HepG2 (cell line): ENCODE results near the gene IL16. TPM values are rescaled to one million over a fixed set of nuclear protein-coding genes. Genes with fewer than 3 reads are reported as not detected.

ENCODE experiments used
- ATAC-seq: fragments of 200-7000 bp; cut with Tn5 transposase; 3 replicates; pipeline ENCODE4 v1.9.1; 2020; ENCODE audit warnings: mild to moderate bottlenecking, moderate library complexity
- BruUV-seq: library from RNA; stranded (reverse); fragments of 400-500 nt; replicated peaks from 2 replicates; lab custom pipeline; 2021; lab: Mats Ljungman, UMichigan
- CTCF ChIA-PET: fragments of 300-600 bp; formaldehyde crosslinking; extraction: SDS; loops from one replicate; lab custom pipeline; 2021; ENCODE audit warnings: low total read pairs, inconsistent platforms, low intra/inter-chr PET ratio; lab: Yijun Ruan, JAX
- POLR2A ChIA-PET: fragments of 350-600 bp; sonication (Branson Sonifier 250); formaldehyde crosslinking; loops from one replicate; lab custom pipeline; 2020; ENCODE audit warnings: antibody characterized with exemption, inconsistent platforms; lab: Yijun Ruan, JAX
- DNase-seq: peaks from one replicate; pipeline ENCODE4 v3.0.0-alpha.2; 2015; ENCODE audit warnings: low spot score
- FAIRE-seq: peaks from 3 replicates; lab custom pipeline; 2011; peaks lifted over from hg19 to GRCh38; lab: Jason Lieb, UNC
- H2AFZ ChIP-seq: one replicate; pipeline ENCODE4 v1.6.1; 2011; ENCODE audit warnings: low read length, inconsistent platforms
- H3K27ac ChIP-seq: fragments of 300-600 bp; 3 replicates; pipeline ENCODE4 v1.8.0; 2011; ENCODE audit warnings: mixed run types, mild to moderate bottlenecking, mixed read lengths, low read length, inconsistent platforms; ENCODE audit not compliant: insufficient read depth; ENCODE audit errors: extremely low read length
- H3K27me3 ChIP-seq, 2 experiments: fragments of 200-600 bp in 1 of 2; 2 replicates in 1 of 2; 3 replicates in 1 of 2; pipeline versions ENCODE4 v1.6.0 to v1.8.0; 2011; ENCODE audit warnings: low read length in 2 of 2, mild to moderate bottlenecking in 2 of 2, moderate library complexity in 2 of 2, inconsistent platforms in 1 of 2; ENCODE audit not compliant: insufficient read depth in 2 of 2, control insufficient read depth in 1 of 2
- H3K36me3 ChIP-seq, 2 experiments: fragments of 200-600 bp in 1 of 2; replicated peaks in 1 of 2; 2 replicates in 1 of 2; 3 replicates in 1 of 2; pipeline versions ENCODE4 v1.5.1 to v1.8.0; 2011; ENCODE audit warnings: low read length in 2 of 2, inconsistent platforms in 1 of 2; ENCODE audit not compliant: insufficient read depth in 2 of 2, control insufficient read depth in 1 of 2
- H3K4me1 ChIP-seq: 2 replicates; pipeline ENCODE4 v1.5.1; 2012; ENCODE audit warnings: low read length, inconsistent platforms; ENCODE audit not compliant: insufficient read depth
- H3K4me2 ChIP-seq: 2 replicates; pipeline ENCODE4 v1.6.0; 2011; ENCODE audit warnings: low read depth, low read length, inconsistent platforms
- H3K4me3 ChIP-seq, 3 experiments: fragments of 200-600 bp in 1 of 3; sonication (generic), shearing (Covaris generic) in 1 of 3; replicated peaks in 1 of 3; 2 replicates each; pipeline ENCODE4 v1.5.1; 2011 to 2016; ENCODE audit warnings: low read length in 3 of 3, inconsistent platforms in 2 of 3, low read depth in 2 of 3, mild to moderate bottlenecking in 2 of 3, control low read depth in 1 of 3, mixed read lengths in 1 of 3; ENCODE audit not compliant: insufficient read depth in 1 of 3
- H3K79me2 ChIP-seq: one replicate; pipeline ENCODE4 v1.6.1; 2011; ENCODE audit warnings: low read length, inconsistent platforms; ENCODE audit not compliant: insufficient read depth
- H3K9ac ChIP-seq: 2 replicates; pipeline ENCODE4 v1.6.0; 2011; ENCODE audit warnings: mild to moderate bottlenecking, low read depth, low read length, inconsistent platforms; ENCODE audit not compliant: insufficient read depth
- H3K9me3 ChIP-seq: 2 replicates; pipeline ENCODE4 v1.5.1; 2012; ENCODE audit warnings: mild to moderate bottlenecking, low read length
- H4K20me1 ChIP-seq: 2 replicates; pipeline ENCODE4 v1.6.0; 2011; ENCODE audit warnings: inconsistent platforms, mild to moderate bottlenecking, low read length, moderate library complexity; ENCODE audit not compliant: insufficient read depth
- NFYB ChIP-seq: sonication (generic); formaldehyde crosslinking; IDR thresholded peaks from 2 replicates; pipeline ENCODE4 v1.4.0; 2020; ENCODE audit warnings: missing genetic modification reagents
- NPAS2 ChIP-seq: sonication (generic); formaldehyde crosslinking; IDR thresholded peaks from 2 replicates; pipeline ENCODE4 v1.8.0; 2022; ENCODE audit warnings: mild to moderate bottlenecking, missing genetic modification reagents, borderline replicate concordance
- SMYD3 ChIP-seq: sonication (generic); formaldehyde crosslinking; IDR thresholded peaks from 2 replicates; pipeline ENCODE4 v1.8.1; 2023; ENCODE audit warnings: mild to moderate bottlenecking, missing genetic modification reagents
- ZNF263 ChIP-seq: sonication (generic); formaldehyde crosslinking; IDR thresholded peaks from 2 replicates; pipeline ENCODE4 v1.4.0; 2020; ENCODE audit warnings: missing genetic modification reagents
- ZNF564 ChIP-seq: sonication (generic); formaldehyde crosslinking; IDR thresholded peaks from 2 replicates; pipeline ENCODE4 v1.8.1; 2023; ENCODE audit warnings: mild to moderate bottlenecking, missing genetic modification reagents
- ZNF75D ChIP-seq: sonication (generic); formaldehyde crosslinking; IDR thresholded peaks from 2 replicates; pipeline ENCODE4 v1.8.1; 2023; ENCODE audit warnings: missing genetic modification reagents, mild to moderate bottlenecking, borderline replicate concordance
- ZNF773 ChIP-seq: sonication (generic); formaldehyde crosslinking; IDR thresholded peaks from 2 replicates; pipeline ENCODE4 v1.4.0; 2020; ENCODE audit warnings: missing genetic modification reagents, borderline replicate concordance
- WGBS: methylation state at CpG from one replicate; pipeline ENCODE4 v1.1.6; 2017; ENCODE audit warnings: low lambda C conversion rate; 5-methylcytosine and 5-hydroxymethylcytosine counted together
- in situ Hi-C: cut with HindIII; loops from 2 replicates; pipeline ENCODE4 v1.10.0; 2017; ENCODE audit warnings: low pct_unique_long_range_greater_than_20kb; ENCODE audit not compliant: extremely low pct_ligation_motif_present
- intact Hi-C: fragments of 100-400 bp; cut with micrococcal nuclease; formaldehyde crosslinking; loops from one replicate; pipeline ENCODE4 v1.10.0; 2022; ENCODE audit not compliant: unreplicated experiment
- polyA plus RNA-seq, 8 experiments: library from polyadenylated mRNA; depleted of rRNA in 3 of 8; stranded (reverse) in 7 of 8; unstranded in 1 of 8; fragments of >200 nt; fragmentation: Illumina TruSeq in 4 of 8; extraction: Trizol in 4 of 8; gene quantifications; 2 replicates each; pipeline versions ENCODE4 v1.2.1 to v1.2.3, GENCODE V29; 2011 to 2016; ENCODE audit warnings: low read depth in 4 of 8, missing spikeins in 1 of 8, mixed read lengths in 1 of 8; ENCODE audit not compliant: insufficient read depth in 1 of 8
- total RNA-seq, 5 experiments: library from RNA; depleted of rRNA; stranded (reverse); fragments of >200 nt; fragmentation: Illumina TruSeq; extraction: Trizol; gene quantifications; 2 replicates each; pipeline ENCODE4 v1.2.3, GENCODE V29; 2016; ENCODE audit warnings: low read depth in 1 of 5
- TF ChIP-seq, protein P1 (sequence below): sonication (generic); formaldehyde crosslinking; IDR thresholded peaks from 2 replicates; pipeline ENCODE4 v1.4.0; 2020; ENCODE audit warnings: missing genetic modification reagents
- TF ChIP-seq, protein P2 (sequence below): sonication (generic); formaldehyde crosslinking; IDR thresholded peaks from 2 replicates; pipeline ENCODE4 v1.9.0; 2021; ENCODE audit warnings: mild to moderate bottlenecking, missing genetic modification reagents
- TF ChIP-seq, protein P3 (sequence below): sonication (generic); formaldehyde crosslinking; IDR thresholded peaks from 2 replicates; pipeline ENCODE4 v1.5.0; 2020; ENCODE audit warnings: mild to moderate bottlenecking, missing genetic modification reagents, borderline replicate concordance

IL16 gene
- total and polyA plus RNA-seq, 2 of the 13 experiments (the other 11 are each of a cell fraction or from before 2014, with no cell fraction given): 0.03 TPM; not detected in 1

DNA sequence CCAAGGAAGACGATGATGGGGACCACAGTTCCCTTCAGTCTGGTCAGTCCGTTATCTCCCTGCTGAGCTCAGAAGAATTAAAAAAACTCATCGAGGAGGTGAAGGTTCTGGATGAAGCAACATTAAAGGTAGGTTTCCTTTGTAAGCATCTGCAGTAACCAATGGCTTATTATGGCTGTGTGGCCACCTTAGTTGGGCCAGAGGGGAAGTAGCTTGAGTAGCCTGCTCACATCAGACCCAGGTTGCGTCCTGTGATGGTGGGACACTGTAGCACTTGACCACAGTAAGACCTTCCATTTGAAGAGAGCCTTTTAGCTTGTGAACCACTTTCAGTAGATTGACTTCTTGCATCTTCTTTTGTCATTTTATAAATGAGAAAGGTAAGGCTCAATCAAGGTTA is 104.7 kb downstream of the IL16 start:
- H3K9me3 ChIP-seq: no peaks in the 10 kb centered on the region
- 10% methylated on average over 4 of the region's 4 CpGs for WGBS
- TF ChIP-seq, protein P1, sequence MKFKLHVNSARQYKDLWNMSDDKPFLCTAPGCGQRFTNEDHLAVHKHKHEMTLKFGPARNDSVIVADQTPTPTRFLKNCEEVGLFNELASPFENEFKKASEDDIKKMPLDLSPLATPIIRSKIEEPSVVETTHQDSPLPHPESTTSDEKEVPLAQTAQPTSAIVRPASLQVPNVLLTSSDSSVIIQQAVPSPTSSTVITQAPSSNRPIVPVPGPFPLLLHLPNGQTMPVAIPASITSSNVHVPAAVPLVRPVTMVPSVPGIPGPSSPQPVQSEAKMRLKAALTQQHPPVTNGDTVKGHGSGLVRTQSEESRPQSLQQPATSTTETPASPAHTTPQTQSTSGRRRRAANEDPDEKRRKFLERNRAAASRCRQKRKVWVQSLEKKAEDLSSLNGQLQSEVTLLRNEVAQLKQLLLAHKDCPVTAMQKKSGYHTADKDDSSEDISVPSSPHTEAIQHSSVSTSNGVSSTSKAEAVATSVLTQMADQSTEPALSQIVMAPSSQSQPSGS (CRISPR knock-in tag): no peak
- TF ChIP-seq ZNF773 (CRISPR knock-in tag): no peak
- TF ChIP-seq ZNF75D (CRISPR knock-in tag): no peak
- TF ChIP-seq, protein P2, sequence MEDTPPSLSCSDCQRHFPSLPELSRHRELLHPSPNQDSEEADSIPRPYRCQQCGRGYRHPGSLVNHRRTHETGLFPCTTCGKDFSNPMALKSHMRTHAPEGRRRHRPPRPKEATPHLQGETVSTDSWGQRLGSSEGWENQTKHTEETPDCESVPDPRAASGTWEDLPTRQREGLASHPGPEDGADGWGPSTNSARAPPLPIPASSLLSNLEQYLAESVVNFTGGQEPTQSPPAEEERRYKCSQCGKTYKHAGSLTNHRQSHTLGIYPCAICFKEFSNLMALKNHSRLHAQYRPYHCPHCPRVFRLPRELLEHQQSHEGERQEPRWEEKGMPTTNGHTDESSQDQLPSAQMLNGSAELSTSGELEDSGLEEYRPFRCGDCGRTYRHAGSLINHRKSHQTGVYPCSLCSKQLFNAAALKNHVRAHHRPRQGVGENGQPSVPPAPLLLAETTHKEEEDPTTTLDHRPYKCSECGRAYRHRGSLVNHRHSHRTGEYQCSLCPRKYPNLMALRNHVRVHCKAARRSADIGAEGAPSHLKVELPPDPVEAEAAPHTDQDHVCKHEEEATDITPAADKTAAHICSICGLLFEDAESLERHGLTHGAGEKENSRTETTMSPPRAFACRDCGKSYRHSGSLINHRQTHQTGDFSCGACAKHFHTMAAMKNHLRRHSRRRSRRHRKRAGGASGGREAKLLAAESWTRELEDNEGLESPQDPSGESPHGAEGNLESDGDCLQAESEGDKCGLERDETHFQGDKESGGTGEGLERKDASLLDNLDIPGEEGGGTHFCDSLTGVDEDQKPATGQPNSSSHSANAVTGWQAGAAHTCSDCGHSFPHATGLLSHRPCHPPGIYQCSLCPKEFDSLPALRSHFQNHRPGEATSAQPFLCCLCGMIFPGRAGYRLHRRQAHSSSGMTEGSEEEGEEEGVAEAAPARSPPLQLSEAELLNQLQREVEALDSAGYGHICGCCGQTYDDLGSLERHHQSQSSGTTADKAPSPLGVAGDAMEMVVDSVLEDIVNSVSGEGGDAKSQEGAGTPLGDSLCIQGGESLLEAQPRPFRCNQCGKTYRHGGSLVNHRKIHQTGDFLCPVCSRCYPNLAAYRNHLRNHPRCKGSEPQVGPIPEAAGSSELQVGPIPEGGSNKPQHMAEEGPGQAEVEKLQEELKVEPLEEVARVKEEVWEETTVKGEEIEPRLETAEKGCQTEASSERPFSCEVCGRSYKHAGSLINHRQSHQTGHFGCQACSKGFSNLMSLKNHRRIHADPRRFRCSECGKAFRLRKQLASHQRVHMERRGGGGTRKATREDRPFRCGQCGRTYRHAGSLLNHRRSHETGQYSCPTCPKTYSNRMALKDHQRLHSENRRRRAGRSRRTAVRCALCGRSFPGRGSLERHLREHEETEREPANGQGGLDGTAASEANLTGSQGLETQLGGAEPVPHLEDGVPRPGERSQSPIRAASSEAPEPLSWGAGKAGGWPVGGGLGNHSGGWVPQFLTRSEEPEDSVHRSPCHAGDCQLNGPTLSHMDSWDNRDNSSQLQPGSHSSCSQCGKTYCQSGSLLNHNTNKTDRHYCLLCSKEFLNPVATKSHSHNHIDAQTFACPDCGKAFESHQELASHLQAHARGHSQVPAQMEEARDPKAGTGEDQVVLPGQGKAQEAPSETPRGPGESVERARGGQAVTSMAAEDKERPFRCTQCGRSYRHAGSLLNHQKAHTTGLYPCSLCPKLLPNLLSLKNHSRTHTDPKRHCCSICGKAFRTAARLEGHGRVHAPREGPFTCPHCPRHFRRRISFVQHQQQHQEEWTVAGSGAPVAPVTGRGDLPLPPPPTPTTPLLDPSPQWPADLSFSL (CRISPR knock-in tag): no peak
- TF ChIP-seq, protein P3, sequence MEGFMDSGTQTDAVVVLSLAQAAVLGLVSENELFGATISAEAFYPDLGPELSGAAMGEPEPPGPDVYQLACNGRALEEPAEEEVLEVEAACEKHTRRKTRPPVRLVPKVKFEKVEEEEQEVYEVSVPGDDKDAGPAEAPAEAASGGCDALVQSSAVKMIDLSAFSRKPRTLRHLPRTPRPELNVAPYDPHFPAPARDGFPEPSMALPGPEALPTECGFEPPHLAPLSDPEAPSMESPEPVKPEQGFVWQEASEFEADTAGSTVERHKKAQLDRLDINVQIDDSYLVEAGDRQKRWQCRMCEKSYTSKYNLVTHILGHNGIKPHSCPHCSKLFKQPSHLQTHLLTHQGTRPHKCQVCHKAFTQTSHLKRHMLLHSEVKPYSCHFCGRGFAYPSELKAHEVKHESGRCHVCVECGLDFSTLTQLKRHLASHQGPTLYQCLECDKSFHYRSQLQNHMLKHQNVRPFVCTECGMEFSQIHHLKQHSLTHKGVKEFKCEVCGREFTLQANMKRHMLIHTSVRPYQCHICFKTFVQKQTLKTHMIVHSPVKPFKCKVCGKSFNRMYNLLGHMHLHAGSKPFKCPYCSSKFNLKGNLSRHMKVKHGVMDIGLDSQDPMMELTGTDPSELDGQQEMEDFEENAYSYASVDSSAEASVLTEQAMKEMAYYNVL: no peak
- TF ChIP-seq NFYB (CRISPR knock-in tag): no peak
- TF ChIP-seq ZNF564 (CRISPR knock-in tag): no peak
- TF ChIP-seq ZNF263 (CRISPR knock-in tag): no peak
- no peak for TF ChIP-seq NPAS2 (CRISPR knock-in tag)
- TF ChIP-seq SMYD3 (CRISPR knock-in tag): no peak
- H3K4me3 ChIP-seq: no peak overlapping the region
- no peak for DNase-seq
- H3K4me2 ChIP-seq: no peak overlapping the region
- intact Hi-C loops (no loop called here), in situ Hi-C loops (no loop called here)
- ChIA-PET POLR2A (no interaction called here), CTCF (no interaction called here)
- ATAC-seq: no peak
- H3K79me2 ChIP-seq: no peaks in the 10 kb centered on the region
- H4K20me1 ChIP-seq: no peaks in the 10 kb centered on the region
- BruUV-seq: no TSS peak
- no peak overlapping the region for H3K9ac ChIP-seq
- H3K27me3 ChIP-seq: peaks cover 0 to 32% of the 10 kb centered on the region in 2 experiments; a peak in 2 of 5 replicates
- no peak overlapping the region for H3K27ac ChIP-seq
- no peaks in the 10 kb centered on the region for H3K4me1 ChIP-seq
- no peak for FAIRE-seq
- H2AFZ ChIP-seq: no peak overlapping the region
- H3K36me3 ChIP-seq: no peaks in the 10 kb centered on the region
